NT2/D1 (cell line): Measurements from ENCODE around the gene PMAIP1.

Experiments
- SUZ12 ChIP-seq: IDR thresholded peaks from 2 replicates; pipeline ENCODE4 v1.6.1; 2011; ENCODE audit not compliant: insufficient read length, insufficient read depth; ENCODE audit errors: extremely low read depth
- YY1 ChIP-seq: IDR thresholded peaks from 2 replicates; pipeline ENCODE4 v1.6.1; 2011; ENCODE audit not compliant: insufficient read length, insufficient read depth
- ZNF274 ChIP-seq: IDR thresholded peaks from 2 replicates; pipeline ENCODE4 v1.6.1; 2011; ENCODE audit warnings: mild to moderate bottlenecking, low read depth, low read length

- TF ChIP-seq ZNF274, result no peak
- TF ChIP-seq YY1, result no peak
- no peak for TF ChIP-seq SUZ12
These were observed 2.4 kb upstream of the PMAIP1 start for GRCh38 chr18:59897321-59897954.
